NCI-H2196 treated with DMSO at 0.1 percent for 48 hours (cell line): ENCODE results near the gene CLCNKB.
A peak's percentile ranks its signal among the peaks of the same experiment; 100 is the strongest.
"Not testable (repeated sequence)": the region's sequence is repeated elsewhere in the genome, so short reads cannot be mapped to it uniquely, and the experiment has no call there.

Source experiments
- DNase-seq: peaks from one replicate; lab custom pipeline; 2025; ENCODE audit not compliant: unreplicated experiment; lab: John Stamatoyannopoulos, UW

The CLCNKB gene

DNA sequence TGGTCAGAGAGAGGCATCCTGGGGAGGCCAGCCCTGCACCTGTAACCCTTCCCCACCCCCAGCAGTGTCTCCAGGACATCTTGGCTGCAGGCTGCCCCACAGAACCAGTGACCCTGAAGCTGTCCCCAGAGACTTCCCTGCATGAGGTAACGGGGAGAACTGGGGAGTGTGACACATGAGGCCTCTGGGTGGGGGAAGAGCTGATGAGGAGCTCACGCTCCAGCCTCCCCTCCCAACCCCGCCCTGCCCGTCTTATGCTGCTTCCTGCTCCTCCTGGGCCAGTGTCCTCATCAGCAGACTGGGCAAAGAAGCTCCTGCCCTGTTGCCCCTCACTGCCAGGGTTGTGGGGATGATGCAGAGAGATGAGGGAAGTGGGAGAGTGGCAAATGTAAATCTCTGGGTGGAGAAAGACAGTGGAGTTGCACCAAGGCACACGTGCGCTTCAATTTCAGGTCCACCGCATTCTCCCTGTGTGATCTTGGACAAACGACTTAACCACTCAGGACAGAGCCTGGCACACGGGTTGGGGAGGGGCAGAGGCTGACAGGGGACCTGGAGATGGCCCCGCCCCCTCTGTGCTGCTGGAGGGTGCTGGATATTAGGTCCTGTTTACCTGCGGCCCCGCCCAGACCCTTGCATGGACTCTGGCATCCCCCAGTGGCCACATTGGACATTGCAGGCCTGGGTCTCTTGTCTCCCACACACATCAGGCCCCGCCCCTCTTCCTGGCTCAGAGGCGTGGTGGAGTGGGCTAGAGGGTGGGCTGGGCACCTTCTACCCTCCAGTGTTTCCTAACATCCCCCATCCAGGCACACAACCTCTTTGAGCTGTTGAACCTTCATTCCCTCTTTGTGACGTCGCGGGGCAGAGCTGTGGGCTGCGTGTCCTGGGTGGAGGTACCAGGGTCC lies 12.3 kb downstream of the CLCNKB start:
- peak; percentile 82 for DNase-seq

DNA sequence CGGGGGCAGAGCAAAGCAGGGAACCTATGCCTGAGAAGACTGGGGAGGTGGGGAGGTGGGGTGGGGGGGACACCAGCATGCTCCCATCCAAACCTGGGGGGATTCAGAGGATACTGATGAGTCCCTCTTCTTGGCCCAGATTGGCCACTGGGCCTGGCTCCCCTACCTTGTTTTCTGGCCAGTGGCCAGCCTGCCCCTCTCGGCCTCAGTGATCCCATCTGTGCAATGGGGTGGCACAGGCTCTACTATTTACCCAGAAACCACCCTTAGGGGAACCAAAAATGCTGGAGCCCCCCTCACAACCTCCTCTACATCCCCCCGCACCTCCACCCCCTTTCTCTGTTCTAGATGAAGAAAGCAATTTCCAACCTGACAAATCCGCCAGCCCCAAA lies 12.9 kb downstream of the CLCNKB start:
- DNase-seq, result not testable (repeated sequence)

- DNase-seq, result not testable (repeated sequence)
Observed at GRCh38 chr1:16057314-16057915, 13.8 kb downstream of the CLCNKB start.

DNA sequence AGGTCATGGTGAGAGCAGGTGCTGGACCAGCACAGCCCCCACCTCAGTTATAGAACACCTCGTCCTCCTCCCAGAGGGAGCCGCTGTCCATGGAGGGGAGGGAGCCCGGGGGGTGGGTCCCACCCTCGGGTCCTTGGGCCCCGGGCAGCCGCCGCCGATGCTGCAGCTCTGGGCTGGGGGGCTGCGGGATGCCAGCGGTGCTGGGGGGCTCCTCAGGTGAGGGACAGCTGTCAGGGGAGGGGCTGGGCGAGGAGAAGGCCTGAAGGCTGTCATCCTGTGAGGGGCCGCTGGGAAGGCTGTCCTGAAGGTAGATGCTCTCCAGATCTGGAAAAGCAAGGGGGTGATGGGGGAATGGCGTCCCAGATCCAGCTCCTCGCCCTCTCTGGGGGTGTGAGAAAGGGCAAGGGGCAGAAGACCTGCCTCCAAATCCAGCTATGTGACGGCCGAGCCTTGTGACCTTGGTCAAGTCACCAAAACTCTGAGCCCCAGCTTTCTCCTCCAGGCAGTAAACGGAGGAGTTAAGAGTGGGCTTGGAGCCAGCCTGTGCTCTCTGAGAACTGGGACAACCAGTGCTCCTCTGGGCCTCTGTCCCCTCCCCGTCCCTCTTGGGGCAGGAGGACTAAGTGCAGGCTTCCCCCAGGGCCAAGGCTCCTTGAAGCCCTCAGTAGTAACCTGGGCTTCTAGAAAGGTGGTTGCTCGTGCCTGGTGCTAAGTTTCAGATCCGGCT lies 15.0 kb downstream of the CLCNKB start:
- DNase-seq, result not testable (repeated sequence)

- no peak for DNase-seq
Observed at GRCh38 chr1:16061266-16061665, 17.7 kb downstream of the CLCNKB start.

GRCh38 chr1:16061989-16062686 lies 18.6 kb downstream of the CLCNKB start:
- DNase-seq, result not testable (repeated sequence)

GRCh38 chr1:16062687-16063075 lies 19.1 kb downstream of the CLCNKB start:
- not testable (repeated sequence) for DNase-seq

DNA sequence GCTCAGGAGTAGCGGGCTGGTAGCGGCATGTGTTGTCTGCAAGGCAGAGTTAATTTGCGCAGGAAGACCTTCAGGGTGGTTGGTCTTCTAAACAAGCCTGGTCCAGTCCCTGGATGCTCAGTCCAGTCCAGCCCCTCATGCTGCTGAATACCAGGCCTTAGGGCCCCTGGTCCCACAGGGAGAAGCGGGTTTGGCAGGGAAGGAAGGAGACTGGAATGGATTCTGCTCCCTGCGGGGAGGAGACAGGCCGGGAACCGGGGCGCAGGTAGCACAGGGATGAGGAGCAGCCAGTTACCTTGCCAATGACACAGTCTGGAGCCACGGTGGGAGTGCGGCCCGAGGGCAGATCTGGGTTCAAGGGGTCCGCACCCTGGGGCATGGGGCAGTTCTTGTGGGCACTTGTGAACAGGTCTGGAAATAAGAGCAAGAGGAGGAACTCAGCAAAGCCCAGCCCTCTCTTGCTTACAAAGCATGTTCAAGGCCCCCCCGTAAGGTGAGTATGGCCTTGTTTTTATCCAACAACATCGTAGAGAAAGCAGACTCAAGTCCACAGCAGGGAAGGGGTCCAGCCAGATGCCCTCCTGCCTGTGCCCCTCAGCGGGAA lies 19.7 kb downstream of the CLCNKB start:
- no peak for DNase-seq

GRCh38 chr1:16063921-16064320 lies 20.3 kb downstream of the CLCNKB start:
- no peak for DNase-seq

DNA sequence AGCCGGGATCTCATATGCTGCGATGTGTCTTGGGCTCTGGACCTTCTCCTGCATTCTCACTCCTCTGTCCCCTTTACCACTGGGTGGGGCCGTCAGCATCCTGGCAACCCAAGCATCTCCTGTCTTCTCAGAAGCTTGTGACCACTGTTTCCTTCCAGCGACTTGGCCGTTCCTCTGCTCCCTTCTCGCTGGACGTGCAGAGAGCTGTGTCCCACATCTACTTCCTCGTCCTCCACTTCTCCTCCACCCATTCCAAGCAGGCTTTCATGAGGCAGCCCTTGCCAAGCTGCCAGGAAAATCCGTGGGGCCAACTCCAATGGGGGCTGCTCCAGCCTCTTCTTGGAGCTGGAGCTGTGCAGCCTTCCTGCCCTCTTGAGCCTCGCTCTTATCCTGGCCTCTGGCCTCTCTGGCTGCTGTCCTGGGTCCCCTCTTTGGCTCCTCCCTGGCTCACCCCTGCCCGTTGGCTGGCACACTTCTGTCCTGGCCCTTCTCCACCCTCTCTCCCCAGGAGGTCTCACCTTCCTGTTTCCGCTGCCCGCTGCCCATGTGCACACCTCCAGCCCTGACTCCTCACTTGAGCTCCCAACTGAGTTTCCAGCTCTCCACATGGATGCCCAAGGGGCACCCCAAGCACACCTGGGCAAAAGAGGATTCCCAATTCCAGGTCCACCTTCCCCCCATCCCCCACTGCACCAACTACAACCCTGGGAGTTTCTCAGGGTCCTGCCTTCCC lies 21.1 kb downstream of the CLCNKB start:
- no peak for DNase-seq

DNA sequence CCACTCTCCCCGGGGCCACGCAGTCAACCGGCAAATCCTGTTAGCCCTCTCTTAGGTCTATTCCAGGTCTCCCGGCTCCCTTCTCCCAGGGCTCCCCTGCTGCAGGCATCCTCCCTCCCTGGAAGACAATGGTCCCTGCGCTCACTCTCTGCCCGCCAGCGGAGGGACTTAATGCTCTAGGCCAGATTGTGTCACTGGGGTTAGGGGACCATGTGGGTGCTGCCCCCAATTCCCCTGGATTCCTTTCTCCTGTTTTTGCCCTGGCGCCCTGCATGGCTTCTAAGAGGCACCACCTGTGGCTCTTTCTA lies 21.6 kb downstream of the CLCNKB start:
- no peak for DNase-seq

DNA sequence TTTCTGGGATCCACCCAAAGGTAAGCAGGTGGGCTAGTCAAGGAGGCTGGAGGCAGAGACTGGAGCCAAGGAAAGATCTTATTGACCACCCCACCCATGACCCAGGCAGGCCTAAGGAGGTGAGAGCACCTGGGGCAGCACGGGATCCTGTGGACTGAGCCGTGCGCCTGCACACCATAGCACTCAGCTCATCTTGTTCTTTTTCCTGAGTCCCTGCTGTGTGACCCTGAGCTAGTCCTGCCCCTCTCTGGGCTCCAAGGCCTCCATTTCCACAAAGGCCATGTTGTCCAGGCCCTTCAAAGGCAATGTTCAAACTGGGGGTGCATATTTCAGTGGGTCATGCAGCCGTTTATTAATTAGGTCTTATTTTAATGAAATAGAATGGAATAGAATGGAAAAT lies 22.7 kb downstream of the CLCNKB start:
- no peak for DNase-seq

GRCh38 chr1:16067127-16067768 lies 23.7 kb downstream of the CLCNKB start:
- no peak for DNase-seq

DNA sequence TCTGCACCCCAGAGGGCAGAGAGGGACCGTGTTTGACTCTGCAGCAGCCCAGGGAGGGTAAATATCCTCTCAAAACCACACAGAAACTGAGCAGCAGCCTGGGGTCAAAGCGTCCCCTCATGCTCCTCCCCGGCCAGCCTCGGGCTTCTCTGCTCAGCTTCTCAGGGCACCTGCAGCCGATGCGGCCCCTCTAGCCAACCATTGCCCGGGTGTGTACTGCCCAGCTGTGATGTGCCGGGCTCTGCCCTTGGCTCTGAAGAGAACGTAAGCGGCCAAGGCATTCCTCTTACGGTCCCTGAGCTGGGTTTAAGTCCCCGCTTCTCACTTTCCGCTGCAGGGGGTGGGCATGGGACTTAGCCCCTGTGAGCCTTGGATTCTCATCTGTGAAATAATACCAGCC lies 24.4 kb downstream of the CLCNKB start:
- no peak for DNase-seq

GRCh38 chr1:16068356-16069270 lies 25.0 kb downstream of the CLCNKB start:
- no peak for DNase-seq

DNA sequence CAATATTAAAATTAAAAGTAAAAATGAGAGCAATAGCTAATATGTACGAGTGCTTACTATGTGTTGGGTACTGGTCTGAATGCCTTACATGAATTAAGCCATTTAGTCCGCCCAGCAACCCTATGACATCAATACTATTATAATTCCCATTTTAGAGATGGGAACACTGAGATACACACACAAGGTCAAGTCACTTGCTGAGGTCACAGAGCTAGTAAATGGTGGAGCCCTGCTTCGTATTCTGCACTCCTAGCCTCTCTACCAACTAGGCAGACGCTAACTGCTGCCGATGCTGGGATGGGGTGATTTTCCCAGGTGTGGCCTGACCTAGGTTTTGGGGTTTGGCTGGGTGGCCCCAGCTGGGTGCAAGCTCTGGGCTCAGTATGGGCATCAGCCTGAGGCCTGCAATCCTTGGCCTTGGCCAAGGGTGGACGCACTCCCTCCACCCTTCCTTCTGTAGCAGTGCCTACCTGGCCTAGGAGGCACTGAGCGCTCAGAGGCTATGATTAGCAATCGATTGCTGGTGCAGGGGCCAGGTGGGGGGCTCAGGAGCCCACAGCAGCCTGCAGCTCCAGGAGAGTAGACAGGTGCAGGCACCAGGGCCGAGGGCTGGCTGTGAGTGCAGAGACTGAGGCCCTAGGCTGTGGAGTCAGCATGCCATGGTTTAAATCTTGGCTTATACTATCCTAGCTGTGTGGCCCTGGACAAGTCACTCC lies 27.2 kb downstream of the CLCNKB start:
- DNase-seq, result no peak

DNA sequence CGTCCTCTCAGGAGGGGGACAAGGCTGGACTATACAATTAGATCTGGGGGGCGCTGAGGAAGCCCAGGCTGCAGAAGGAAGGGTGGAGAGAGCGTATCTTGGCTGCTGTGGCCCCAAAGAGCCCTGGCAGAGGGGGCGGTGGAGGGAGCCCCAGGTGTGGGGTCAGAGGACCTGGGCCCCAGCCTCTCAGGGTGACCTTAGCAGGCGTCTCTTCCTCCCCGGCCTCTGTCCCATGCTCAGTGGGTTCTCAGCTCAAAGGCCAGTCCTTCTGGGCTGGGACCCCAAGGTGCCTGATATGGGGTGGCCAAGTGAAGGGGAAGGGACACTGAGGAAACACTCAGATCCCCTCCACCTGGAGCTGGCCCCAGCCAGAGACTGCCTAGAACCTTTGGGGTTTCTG lies 28.0 kb downstream of the CLCNKB start:
- no peak for DNase-seq

GRCh38 chr1:16072095-16072494 lies 28.5 kb downstream of the CLCNKB start:
- no peak for DNase-seq
